Lung (tissue), 12 donors: ENCODE measurements around the gene ZDHHC1. TPM values are rescaled to one million over a fixed set of nuclear protein-coding genes. Genes with fewer than 3 reads are reported as not detected.
"Not testable (repeated sequence)": the region's sequence is repeated elsewhere in the genome, so short reads cannot be mapped to it uniquely, and the experiment has no call there.

Source experiments
- ATAC-seq: fragments of 200-7000 bp; cut with Tn5 transposase; one replicate; pipeline ENCODE4 v1.9.1; 2020; ENCODE audit warnings: moderate number of reproducible peaks; ENCODE audit not compliant: insufficient read depth, low FRiP score
- DNase-seq, 3 donors: peaks; one replicate each; pipeline ENCODE4 v3.0.0-alpha.2; 2013 to 2017
- H3K27ac ChIP-seq, 2 donors: one replicate each; pipeline ENCODE4 v1.5.1; 2013; ENCODE audit warnings: mild to moderate bottlenecking in 2 of 2, moderate library complexity in 2 of 2, control low read depth in 1 of 2, inconsistent platforms in 1 of 2, low read depth in 1 of 2, low read length in 1 of 2
- H3K27me3 ChIP-seq, 3 donors: one replicate each; pipeline ENCODE4 v1.5.1; 2013; ENCODE audit warnings: low read length in 2 of 3; ENCODE audit not compliant: control insufficient read depth in 3 of 3, insufficient read depth in 3 of 3
- H3K36me3 ChIP-seq, 4 donors: one replicate each; pipeline ENCODE4 v1.5.1; 2013; ENCODE audit warnings: low read length in 4 of 4, mild to moderate bottlenecking in 1 of 4, moderate library complexity in 1 of 4; ENCODE audit not compliant: control insufficient read depth in 4 of 4, insufficient read depth in 4 of 4
- H3K4me1 ChIP-seq, 5 donors: one replicate each; pipeline ENCODE4 v1.5.1; 2013; ENCODE audit warnings: low read length in 5 of 5, mild to moderate bottlenecking in 2 of 5, moderate library complexity in 1 of 5; ENCODE audit not compliant: control insufficient read depth in 5 of 5, insufficient read depth in 5 of 5
- H3K4me3 ChIP-seq: one replicate; pipeline ENCODE4 v1.5.1; 2013; ENCODE audit warnings: mild to moderate bottlenecking, control low read depth, moderate library complexity
- H3K9ac ChIP-seq, 2 donors: one replicate each; pipeline ENCODE4 v1.5.1; 2013; ENCODE audit warnings: low read length in 2 of 2, control low read depth in 1 of 2; ENCODE audit not compliant: insufficient read depth in 1 of 2
- H3K9me3 ChIP-seq, 4 donors: one replicate each; pipeline ENCODE4 v1.5.1; 2013; ENCODE audit warnings: low read length in 3 of 4, mild to moderate bottlenecking in 1 of 4, moderate library complexity in 1 of 4; ENCODE audit not compliant: control insufficient read depth in 4 of 4, insufficient read depth in 3 of 4
- WGBS, 2 donors: extraction: QIAGEN DNeasy Blood & Tissue Kit; methylation state at CpG; one replicate each; pipeline ENCODE4 v1.1.7; 2013; 5-methylcytosine and 5-hydroxymethylcytosine counted together
- polyA plus RNA-seq, 2 donors: library from polyadenylated mRNA; stranded (reverse); fragments of 200-250 nt; gene quantifications; one replicate each; pipeline ENCODE4 v1.2.1, GENCODE V29; 2013
- total RNA-seq, 2 donors: library from RNA; depleted of rRNA in 1 of 2; stranded (reverse); fragments of >200 nt in 1 of 2; gene quantifications; one replicate each; pipeline ENCODE4 v1.2.1, GENCODE V29; 2014 to 2021
- TF ChIP-seq, protein P1 (sequence below): IDR thresholded peaks from 2 replicates; pipeline ENCODE4 v1.5.1; 2012; ENCODE audit warnings: mild to moderate bottlenecking; ENCODE audit errors: control extremely low read depth, extremely low read depth
- donor health status: control.
- donor health status: control.
- donor health status: Bipolar disorder and iron deficiency.
- donor health status: healthy.
- donor health status: DM: yes; HTN: yes; CAD: no.

Gene ZDHHC1
- total and polyA plus RNA-seq, 4 donors, result 10.9 to 31.8 (median 21.2) TPM

DNA sequence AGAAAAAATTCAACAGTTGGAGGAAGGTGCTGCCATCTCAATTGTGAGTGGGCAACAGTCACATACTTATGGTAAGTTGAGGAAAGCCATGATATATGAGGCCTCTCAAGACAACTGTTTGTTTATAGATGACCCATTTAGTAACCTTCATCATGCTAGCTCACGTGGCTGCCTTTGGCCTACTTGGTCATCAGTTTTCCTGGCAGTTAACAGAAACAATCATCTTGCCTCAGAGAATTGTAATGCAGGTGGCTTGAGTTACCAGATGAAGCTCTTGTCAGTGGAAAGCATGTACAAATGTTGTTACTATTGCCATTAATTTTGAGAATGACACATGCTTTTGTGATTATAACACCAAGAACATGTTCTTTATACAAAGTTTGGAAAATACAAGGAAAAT lies 37.6 kb downstream of the ZDHHC1 start:
- 76% methylated on average over 1 of the region's 1 CpG for WGBS, 2 donors
- H3K9ac ChIP-seq, result no peak overlapping the region
- no peaks in the 10 kb centered on the region for H3K9me3 ChIP-seq
- no peak overlapping the region for H3K4me3 ChIP-seq
- no peaks in the 10 kb centered on the region for H3K27me3 ChIP-seq
- DNase-seq (no peak), ATAC-seq (no peak)
- H3K4me1 ChIP-seq, result no peaks in the 10 kb centered on the region
- TF ChIP-seq, protein P1, sequence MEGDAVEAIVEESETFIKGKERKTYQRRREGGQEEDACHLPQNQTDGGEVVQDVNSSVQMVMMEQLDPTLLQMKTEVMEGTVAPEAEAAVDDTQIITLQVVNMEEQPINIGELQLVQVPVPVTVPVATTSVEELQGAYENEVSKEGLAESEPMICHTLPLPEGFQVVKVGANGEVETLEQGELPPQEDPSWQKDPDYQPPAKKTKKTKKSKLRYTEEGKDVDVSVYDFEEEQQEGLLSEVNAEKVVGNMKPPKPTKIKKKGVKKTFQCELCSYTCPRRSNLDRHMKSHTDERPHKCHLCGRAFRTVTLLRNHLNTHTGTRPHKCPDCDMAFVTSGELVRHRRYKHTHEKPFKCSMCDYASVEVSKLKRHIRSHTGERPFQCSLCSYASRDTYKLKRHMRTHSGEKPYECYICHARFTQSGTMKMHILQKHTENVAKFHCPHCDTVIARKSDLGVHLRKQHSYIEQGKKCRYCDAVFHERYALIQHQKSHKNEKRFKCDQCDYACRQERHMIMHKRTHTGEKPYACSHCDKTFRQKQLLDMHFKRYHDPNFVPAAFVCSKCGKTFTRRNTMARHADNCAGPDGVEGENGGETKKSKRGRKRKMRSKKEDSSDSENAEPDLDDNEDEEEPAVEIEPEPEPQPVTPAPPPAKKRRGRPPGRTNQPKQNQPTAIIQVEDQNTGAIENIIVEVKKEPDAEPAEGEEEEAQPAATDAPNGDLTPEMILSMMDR, result no peak
- no peak overlapping the region for H3K27ac ChIP-seq
- H3K36me3 ChIP-seq, result no peaks in the 10 kb centered on the region

DNA sequence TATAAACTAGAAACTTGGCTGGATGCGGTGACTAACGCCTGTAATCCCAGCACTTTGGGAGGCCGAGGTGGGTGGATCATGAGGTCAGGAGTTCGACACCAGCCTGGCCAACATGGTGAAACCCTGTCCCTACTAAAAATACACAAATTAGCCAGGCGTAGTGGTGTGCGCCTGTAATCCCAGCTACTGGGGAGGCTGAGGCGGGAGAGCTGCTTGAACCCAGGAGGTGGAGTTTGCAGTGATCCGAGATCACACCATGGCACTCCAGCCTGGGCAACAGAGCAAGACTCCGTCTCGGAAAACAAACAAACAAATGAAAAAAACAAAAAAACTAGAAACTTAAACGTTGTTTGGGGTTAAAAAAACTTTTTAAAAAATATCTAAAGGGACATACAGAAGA lies 40.3 kb downstream of the ZDHHC1 start:
- H3K4me1 ChIP-seq, ATAC-seq, H3K27ac ChIP-seq, H3K27me3 ChIP-seq, H3K9me3 ChIP-seq, H3K36me3 ChIP-seq, DNase-seq, H3K9ac ChIP-seq, H3K4me3 ChIP-seq: not testable (repeated sequence)
- WGBS, 2 donors, result 89 to 93% methylated on average over 11 of the region's 11 CpGs

DNA sequence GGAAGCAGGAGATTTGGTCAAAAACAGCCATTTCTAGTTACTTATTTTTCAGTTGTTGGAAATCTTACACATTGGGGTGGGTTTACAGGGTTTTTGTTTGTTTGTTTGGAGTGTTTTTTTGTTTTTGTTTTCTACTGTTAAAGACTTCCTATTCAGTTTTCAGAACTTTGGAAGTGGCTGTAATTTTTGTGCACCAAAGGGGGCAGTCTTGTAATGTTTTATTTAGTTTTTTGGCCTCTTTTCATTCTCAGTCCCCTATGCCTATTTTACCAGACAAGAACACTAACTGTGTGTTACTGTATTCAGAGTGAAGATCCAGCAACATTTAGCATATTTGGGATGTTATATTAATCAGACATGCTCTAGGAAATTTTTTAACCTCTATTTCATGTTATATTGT lies 43.6 kb downstream of the ZDHHC1 start:
- no peaks in the 10 kb centered on the region for H3K27me3 ChIP-seq
- H3K9ac ChIP-seq, result no peak overlapping the region
- no peaks in the 10 kb centered on the region for H3K9me3 ChIP-seq
- DNase-seq (peak in 2 of 3 donors; percentile 57 to 69), ATAC-seq (no peak)
- H3K27ac ChIP-seq, result no peak overlapping the region
- no peaks in the 10 kb centered on the region for H3K4me1 ChIP-seq
- no peak overlapping the region for H3K4me3 ChIP-seq
- no peaks in the 10 kb centered on the region for H3K36me3 ChIP-seq
- TF ChIP-seq, protein P1, result peak; percentile 8

DNA sequence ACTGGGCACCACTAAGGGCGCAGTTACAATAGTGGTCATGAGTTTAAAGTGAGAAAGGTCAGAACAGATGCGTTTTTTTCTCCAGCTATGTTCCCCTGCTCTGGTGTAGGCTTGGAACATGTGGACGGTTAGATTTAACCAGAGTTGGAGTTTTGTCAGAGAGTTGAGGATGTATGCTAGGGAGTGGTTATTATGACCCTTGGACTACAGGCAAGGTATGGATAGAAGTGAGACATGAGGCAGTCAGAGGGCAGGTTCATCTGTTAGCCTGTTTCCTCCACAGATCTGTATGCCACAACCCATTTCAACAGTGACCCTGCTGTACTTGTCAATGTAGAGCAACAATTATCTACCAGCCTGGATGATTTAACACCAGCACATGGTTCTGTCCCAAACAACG lies 45.6 kb downstream of the ZDHHC1 start:
- Histone ChIP-seq H3K9me3 (no peaks in the 10 kb centered on the region), H3K36me3 (no peaks in the 10 kb centered on the region), H3K27me3 (no peaks in the 10 kb centered on the region), H3K9ac (no peak overlapping the region), H3K4me3 (no peak overlapping the region), H3K27ac (no peak overlapping the region), H3K4me1 (no peaks in the 10 kb centered on the region)
- no peak for DNase-seq
- WGBS, 2 donors, result 93 to 97% methylated on average over 4 of the region's 4 CpGs
- ATAC-seq, result no peak
- TF ChIP-seq, protein P1, result no peak
